Measurements from ENCODE around the gene TBCK.
"Not testable (repeated sequence)": the region's sequence is repeated elsewhere in the genome, so short reads cannot be mapped to it uniquely, and the experiment has no call there.

TBCK gene

DNA sequence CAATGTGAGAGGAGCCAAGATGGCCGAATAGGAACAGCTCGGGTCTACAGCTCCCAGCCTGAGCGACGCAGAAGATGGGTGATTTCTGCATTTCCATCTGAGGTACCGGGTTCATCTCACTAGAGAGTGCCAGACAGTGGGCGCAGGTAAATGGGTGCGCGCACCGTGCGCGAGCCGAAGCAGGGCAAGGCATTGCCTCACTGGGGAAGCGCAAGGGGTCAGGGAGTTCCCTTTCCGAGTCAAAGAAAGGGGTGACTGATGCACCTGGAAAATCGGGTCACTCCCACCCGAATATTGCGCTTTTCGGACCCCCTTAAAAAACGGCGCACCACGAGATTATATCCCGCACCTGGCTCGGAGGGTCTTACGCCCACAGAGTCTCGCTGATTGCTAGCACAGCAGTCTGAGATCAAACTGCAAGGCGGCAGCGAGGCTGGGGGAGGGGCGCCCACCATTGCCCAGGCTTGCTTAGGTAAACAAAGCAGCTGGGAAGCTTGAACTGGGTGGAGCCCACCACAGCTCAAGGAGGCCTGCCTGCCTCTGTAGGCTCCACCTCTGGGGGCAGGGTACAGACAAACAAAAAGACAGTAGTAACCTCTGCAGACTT lies 196.0 kb downstream of the TBCK start:
- not testable (repeated sequence) for H3K27me3 ChIP-seq (ENCODE audit: control insufficient read depth, insufficient read depth, low read length); H3K27ac ChIP-seq (ENCODE audit: low read depth, low read length); H3K4me1 ChIP-seq (ENCODE audit: control insufficient read depth, insufficient read depth, low read length); H3K9me3 ChIP-seq (ENCODE audit: control insufficient read depth, insufficient read depth, low read length); H3K4me3 ChIP-seq (ENCODE audit: low read depth, low read length); H3K9ac ChIP-seq (ENCODE audit: low read depth, low read length); H3K36me3 ChIP-seq (ENCODE audit: control insufficient read depth, insufficient read depth, low read length)

GRCh38 chr4:106116025-106116424 lies 200.0 kb downstream of the TBCK start:
- no peak overlapping the region for H3K27ac ChIP-seq (ENCODE audit: low read depth, low read length)
- H3K9me3 ChIP-seq (ENCODE audit: control insufficient read depth, insufficient read depth, low read length), result peaks cover 18% of the 10 kb centered on the region
- no peaks in the 10 kb centered on the region for H3K27me3 ChIP-seq (ENCODE audit: control insufficient read depth, insufficient read depth, low read length)
- H3K4me3 ChIP-seq (ENCODE audit: low read depth, low read length), result no peak overlapping the region
- H3K36me3 ChIP-seq (ENCODE audit: control insufficient read depth, insufficient read depth, low read length), result peaks cover 3% of the 10 kb centered on the region
- H3K4me1 ChIP-seq (ENCODE audit: control insufficient read depth, insufficient read depth, low read length), result 0 out of 2 replicates have a peak, but pooled peaks cover 4% of the 10 kb centered on the region
- H3K9ac ChIP-seq (ENCODE audit: low read depth, low read length), result no peak overlapping the region

- Histone ChIP-seq H3K27me3 (ENCODE audit: control insufficient read depth, insufficient read depth, low read length) (no peaks in the 10 kb centered on the region), H3K4me3 (ENCODE audit: low read depth, low read length) (no peak overlapping the region), H3K27ac (ENCODE audit: low read depth, low read length) (no peak overlapping the region), H3K4me1 (ENCODE audit: control insufficient read depth, insufficient read depth, low read length) (0 out of 2 replicates have a peak, but pooled peaks cover 4% of the 10 kb centered on the region), H3K9ac (ENCODE audit: low read depth, low read length) (no peak overlapping the region), H3K36me3 (ENCODE audit: control insufficient read depth, insufficient read depth, low read length) (peaks cover 3% of the 10 kb centered on the region), H3K9me3 (ENCODE audit: control insufficient read depth, insufficient read depth, low read length) (peaks cover 34% of the 10 kb centered on the region)
Observed at GRCh38 chr4:106114270-106114669, 201.7 kb downstream of the TBCK start.

DNA sequence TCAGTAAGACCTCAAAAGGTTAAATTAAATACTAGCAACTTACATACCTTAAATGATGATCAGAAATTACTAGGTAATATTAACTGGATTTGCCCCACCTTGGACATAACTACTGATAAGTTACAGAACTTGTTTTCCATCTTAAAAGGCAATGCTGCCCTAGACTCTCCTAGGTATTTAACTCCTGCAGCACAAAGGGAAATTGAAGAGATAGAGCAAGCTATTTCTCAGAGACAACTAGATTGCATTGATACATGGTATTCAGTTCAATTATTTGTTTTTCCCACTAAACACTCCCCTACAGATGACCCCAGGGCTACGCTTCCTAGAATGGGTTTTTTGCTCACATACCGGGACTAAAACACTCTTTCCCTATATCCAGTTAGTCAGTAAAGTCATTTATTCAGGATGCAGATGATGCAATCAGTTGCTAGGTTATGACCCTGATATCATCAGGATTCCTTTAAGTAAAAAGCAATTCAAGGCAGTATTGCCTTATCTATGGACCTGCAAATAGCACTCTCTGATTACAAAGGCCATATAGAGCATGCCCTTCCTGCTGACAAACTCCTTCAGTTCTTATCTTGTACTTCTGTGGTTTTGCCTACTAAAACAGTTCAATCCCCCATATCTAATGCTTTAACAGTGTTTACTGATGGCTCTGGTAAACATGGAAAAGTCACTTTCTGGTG lies 204.1 kb downstream of the TBCK start:
- not testable (repeated sequence) for H3K27me3 ChIP-seq (ENCODE audit: control insufficient read depth, insufficient read depth, low read length); H3K27ac ChIP-seq (ENCODE audit: low read depth, low read length); H3K36me3 ChIP-seq (ENCODE audit: control insufficient read depth, insufficient read depth, low read length); H3K4me1 ChIP-seq (ENCODE audit: control insufficient read depth, insufficient read depth, low read length); H3K4me3 ChIP-seq (ENCODE audit: low read depth, low read length); H3K9ac ChIP-seq (ENCODE audit: low read depth, low read length)
- peaks cover 37% of the 10 kb centered on the region for H3K9me3 ChIP-seq (ENCODE audit: control insufficient read depth, insufficient read depth, low read length)

- no peak overlapping the region for H3K4me3 ChIP-seq (ENCODE audit: low read depth, low read length)
- H3K27me3 ChIP-seq (ENCODE audit: control insufficient read depth, insufficient read depth, low read length), result no peaks in the 10 kb centered on the region
- no peaks in the 10 kb centered on the region for H3K36me3 ChIP-seq (ENCODE audit: control insufficient read depth, insufficient read depth, low read length)
- no peak overlapping the region for H3K9ac ChIP-seq (ENCODE audit: low read depth, low read length)
- no peak overlapping the region for H3K27ac ChIP-seq (ENCODE audit: low read depth, low read length)
- 0 out of 2 replicates have a peak, but pooled peaks cover 4% of the 10 kb centered on the region for H3K4me1 ChIP-seq (ENCODE audit: control insufficient read depth, insufficient read depth, low read length)
- peaks cover 37% of the 10 kb centered on the region for H3K9me3 ChIP-seq (ENCODE audit: control insufficient read depth, insufficient read depth, low read length)
Observed at GRCh38 chr4:106109929-106110328, 206.1 kb downstream of the TBCK start.

- no peaks in the 10 kb centered on the region for H3K36me3 ChIP-seq (ENCODE audit: control insufficient read depth, insufficient read depth, low read length)
Observed at GRCh38 chr4:106105697-106106096, 210.3 kb downstream of the TBCK start.

GRCh38 chr4:106104276-106104675 lies 211.7 kb downstream of the TBCK start:
- H3K9ac ChIP-seq (ENCODE audit: low read depth, low read length), result no peak overlapping the region
- H3K4me1 ChIP-seq (ENCODE audit: control insufficient read depth, insufficient read depth, low read length), result no peaks in the 10 kb centered on the region
- H3K27me3 ChIP-seq (ENCODE audit: control insufficient read depth, insufficient read depth, low read length), result no peaks in the 10 kb centered on the region
- H3K9me3 ChIP-seq (ENCODE audit: control insufficient read depth, insufficient read depth, low read length), result peaks cover 4% of the 10 kb centered on the region; the same call in 1 of the 2 replicates
- no peak overlapping the region for H3K27ac ChIP-seq (ENCODE audit: low read depth, low read length)
- H3K36me3 ChIP-seq (ENCODE audit: control insufficient read depth, insufficient read depth, low read length), result no peaks in the 10 kb centered on the region
- no peak overlapping the region for H3K4me3 ChIP-seq (ENCODE audit: low read depth, low read length)

More at GRCh38 chr4:106105697-106106096, 210.3 kb downstream of the TBCK start:
- Histone ChIP-seq H3K9ac (ENCODE audit: low read depth, low read length) (no peak overlapping the region), H3K27ac (ENCODE audit: low read depth, low read length) (no peak overlapping the region), H3K4me1 (ENCODE audit: control insufficient read depth, insufficient read depth, low read length) (no peaks in the 10 kb centered on the region), H3K4me3 (ENCODE audit: low read depth, low read length) (no peak overlapping the region), H3K27me3 (ENCODE audit: control insufficient read depth, insufficient read depth, low read length) (no peaks in the 10 kb centered on the region), H3K9me3 (ENCODE audit: control insufficient read depth, insufficient read depth, low read length) (peaks cover 18% of the 10 kb centered on the region)

- 0 out of 2 replicates have a peak, but pooled peaks cover under 1% of the 10 kb centered on the region for H3K9me3 ChIP-seq (ENCODE audit: control insufficient read depth, insufficient read depth, low read length)
- no peak overlapping the region for H3K9ac ChIP-seq (ENCODE audit: low read depth, low read length)
- H3K4me1 ChIP-seq (ENCODE audit: control insufficient read depth, insufficient read depth, low read length), result peaks cover 6% of the 10 kb centered on the region; the same call in 1 of the 2 replicates
- H3K4me3 ChIP-seq (ENCODE audit: low read depth, low read length), result no peak overlapping the region
- H3K27ac ChIP-seq (ENCODE audit: low read depth, low read length), result no peak overlapping the region
- H3K36me3 ChIP-seq (ENCODE audit: control insufficient read depth, insufficient read depth, low read length), result no peaks in the 10 kb centered on the region; the same call in 1 of the 2 replicates
- H3K27me3 ChIP-seq (ENCODE audit: control insufficient read depth, insufficient read depth, low read length), result no peaks in the 10 kb centered on the region
Observed at GRCh38 chr4:106096454-106096853, 219.6 kb downstream of the TBCK start.

GRCh38 chr4:106095408-106095807 lies 220.6 kb downstream of the TBCK start:
- H3K36me3 ChIP-seq (ENCODE audit: control insufficient read depth, insufficient read depth, low read length), result peaks cover 7% of the 10 kb centered on the region
- H3K27me3 ChIP-seq (ENCODE audit: control insufficient read depth, insufficient read depth, low read length), result no peaks in the 10 kb centered on the region
- H3K9ac ChIP-seq (ENCODE audit: low read depth, low read length), result no peak overlapping the region
- H3K27ac ChIP-seq (ENCODE audit: low read depth, low read length), result no peak overlapping the region
- H3K9me3 ChIP-seq (ENCODE audit: control insufficient read depth, insufficient read depth, low read length), result peaks cover 11% of the 10 kb centered on the region
- no peak overlapping the region for H3K4me3 ChIP-seq (ENCODE audit: low read depth, low read length)
- H3K4me1 ChIP-seq (ENCODE audit: control insufficient read depth, insufficient read depth, low read length), result peaks cover 6% of the 10 kb centered on the region; the same call in 1 of the 2 replicates

GRCh38 chr4:106092361-106093040 lies 223.5 kb downstream of the TBCK start:
- H3K27me3 ChIP-seq (ENCODE audit: control insufficient read depth, insufficient read depth, low read length), result no peaks in the 10 kb centered on the region
- H3K27ac ChIP-seq (ENCODE audit: low read depth, low read length), result no peak overlapping the region
- peaks cover 7% of the 10 kb centered on the region for H3K36me3 ChIP-seq (ENCODE audit: control insufficient read depth, insufficient read depth, low read length)
- no peak overlapping the region for H3K9ac ChIP-seq (ENCODE audit: low read depth, low read length)
- H3K4me1 ChIP-seq (ENCODE audit: control insufficient read depth, insufficient read depth, low read length), result peaks cover 6% of the 10 kb centered on the region; the same call in 1 of the 2 replicates
- H3K9me3 ChIP-seq (ENCODE audit: control insufficient read depth, insufficient read depth, low read length), result peaks cover 20% of the 10 kb centered on the region
- no peak overlapping the region for H3K4me3 ChIP-seq (ENCODE audit: low read depth, low read length)

- Histone ChIP-seq H3K4me1 (ENCODE audit: control insufficient read depth, insufficient read depth, low read length) (no peaks in the 10 kb centered on the region; the same call in 1 of the 2 replicates), H3K9me3 (ENCODE audit: control insufficient read depth, insufficient read depth, low read length) (peaks cover 20% of the 10 kb centered on the region), H3K4me3 (ENCODE audit: low read depth, low read length) (no peak overlapping the region), H3K27ac (ENCODE audit: low read depth, low read length) (no peak overlapping the region), H3K9ac (ENCODE audit: low read depth, low read length) (no peak overlapping the region), H3K36me3 (ENCODE audit: control insufficient read depth, insufficient read depth, low read length) (peaks cover 7% of the 10 kb centered on the region), H3K27me3 (ENCODE audit: control insufficient read depth, insufficient read depth, low read length) (no peaks in the 10 kb centered on the region)
Observed at GRCh38 chr4:106090826-106091225, 225.2 kb downstream of the TBCK start.
